GM12878 (cell line): Measurements from ENCODE around the gene SYNGAP1. TPM values are rescaled to one million over a fixed set of nuclear protein-coding genes. Genes with fewer than 3 reads are reported as not detected.

ENCODE experiments used
- ATAC-seq: fragments of 200-7000 bp; cut with Tn5 transposase; 3 replicates; pipeline ENCODE4 v1.9.1; 2020; ENCODE audit warnings: mild to moderate bottlenecking, moderate library complexity
- BruUV-seq: library from RNA; stranded (reverse); fragments of 400-500 nt; replicated peaks from 2 replicates; lab custom pipeline; 2021; lab: Mats Ljungman, UMichigan
- CTCF ChIA-PET: fragments of 300-600 bp; sonication (Branson Sonifier 250); formaldehyde crosslinking; extraction: SDS; loops from one replicate; lab custom pipeline; 2021; ENCODE audit warnings: inconsistent platforms; lab: Yijun Ruan, JAX
- POLR2A ChIA-PET: fragments of 350-600 bp; formaldehyde crosslinking; extraction: SDS; loops from one replicate; lab custom pipeline; 2021; ENCODE audit warnings: inconsistent platforms; lab: Charles Lee
- RAD21 ChIA-PET: fragments of 300-600 bp; sonication (Branson Sonifier 250); formaldehyde crosslinking; loops from one replicate; lab custom pipeline; 2023; ENCODE audit warnings: antibody characterized with exemption; ENCODE audit not compliant: unreplicated experiment; lab: Charles Lee
- SMC1A ChIA-PET: fragments of 300-600 bp; sonication (Branson Sonifier 250); formaldehyde crosslinking; loops from one replicate; lab custom pipeline; 2023; ENCODE audit not compliant: unreplicated experiment, uncharacterized antibody; lab: Charles Lee
- DNase-seq: peaks from one replicate; pipeline ENCODE4 v3.0.0-alpha.2; 2011; ENCODE audit warnings: low read depth, low spot score
- FAIRE-seq: peaks from 3 replicates; lab custom pipeline; 2011; peaks lifted over from hg19 to GRCh38; lab: Jason Lieb, UNC
- H2AFZ ChIP-seq: 2 replicates; pipeline ENCODE4 v1.6.0; 2011; ENCODE audit warnings: low read depth, low read length, control low read depth; ENCODE audit not compliant: control insufficient read depth
- H3K27ac ChIP-seq: 2 replicates; pipeline ENCODE4 v1.5.1; 2011; ENCODE audit warnings: control low read depth; ENCODE audit not compliant: control insufficient read depth, insufficient read depth
- H3K27me3 ChIP-seq, 2 experiments: replicated peaks in 1 of 2; 2 replicates each; pipeline versions ENCODE4 v1.6.0 to v1.6.1; 2011; ENCODE audit warnings: low read length in 1 of 2; ENCODE audit not compliant: control insufficient read depth in 2 of 2, insufficient read depth in 2 of 2
- H3K36me3 ChIP-seq, 2 experiments: 2 replicates each; pipeline ENCODE4 v1.5.1; 2011; ENCODE audit warnings: low read length in 1 of 2; ENCODE audit not compliant: control insufficient read depth in 2 of 2, insufficient read depth in 2 of 2
- H3K4me1 ChIP-seq: 2 replicates; pipeline ENCODE4 v1.6.1; 2011; ENCODE audit warnings: mild to moderate bottlenecking, low read length, moderate library complexity, mixed read lengths; ENCODE audit not compliant: control insufficient read depth, insufficient read depth
- H3K4me2 ChIP-seq: 2 replicates; pipeline ENCODE4 v1.6.0; 2011; ENCODE audit warnings: control low read depth; ENCODE audit not compliant: control insufficient read depth, insufficient read depth
- H3K4me3 ChIP-seq: fragments of 200-600 bp; sonication (generic); 2 replicates; pipeline ENCODE4 v1.5.1; 2016
- H3K79me2 ChIP-seq: 2 replicates; pipeline ENCODE4 v1.6.0; 2011; ENCODE audit warnings: low read length; ENCODE audit not compliant: control insufficient read depth, insufficient read depth
- H3K9ac ChIP-seq: 2 replicates; pipeline ENCODE4 v1.8.0; 2011; ENCODE audit warnings: low read length, control low read depth, mixed read lengths; ENCODE audit not compliant: control insufficient read depth, insufficient read depth
- H3K9me3 ChIP-seq: replicated peaks from 3 replicates; pipeline ENCODE4 v1.5.1; 2011; ENCODE audit warnings: mild to moderate bottlenecking, low read length; ENCODE audit not compliant: control insufficient read depth, insufficient read depth
- H4K20me1 ChIP-seq: 2 replicates; pipeline ENCODE4 v1.6.0; 2011; ENCODE audit not compliant: control insufficient read depth, insufficient read depth
- ASH2L ChIP-seq: fragments of 300-600, 200-600 bp; sonication (generic); IDR thresholded peaks from 2 replicates; pipeline ENCODE4 v1.6.1; 2017; ENCODE audit warnings: low read depth, mild to moderate bottlenecking, borderline replicate concordance
- ATF3 ChIP-seq: IDR thresholded peaks from 2 replicates; pipeline ENCODE4 v1.6.1; 2011; ENCODE audit warnings: low read depth, mild to moderate bottlenecking, low read length, moderate library complexity, borderline replicate concordance; ENCODE audit errors: extremely low read depth
- GABPA ChIP-seq: IDR thresholded peaks from 2 replicates; pipeline ENCODE4 v1.6.1; 2014; ENCODE audit warnings: antibody characterized with exemption, low read depth, mild to moderate bottlenecking, inconsistent platforms
- MTA2 ChIP-seq: fragments of 450-650 bp; IDR thresholded peaks from 2 replicates; pipeline ENCODE4 v1.6.1; 2016; ENCODE audit warnings: low read depth, mild to moderate bottlenecking, moderate library complexity
- NFIC ChIP-seq: IDR thresholded peaks from 2 replicates; pipeline ENCODE4 v1.6.1; 2012; ENCODE audit warnings: low read depth, mild to moderate bottlenecking, inconsistent platforms, low read length, moderate library complexity
- NFXL1 ChIP-seq: fragments of 450-650 bp; IDR thresholded peaks from 2 replicates; pipeline ENCODE4 v1.6.1; 2017; ENCODE audit warnings: antibody characterized with exemption, mild to moderate bottlenecking, borderline replicate concordance
- PAX8 ChIP-seq: fragments of 450-650 bp; IDR thresholded peaks from 2 replicates; pipeline ENCODE4 v1.6.1; 2017; ENCODE audit warnings: mild to moderate bottlenecking, moderate library complexity
- RAD51 ChIP-seq: fragments of 450-650 bp; IDR thresholded peaks from 2 replicates; pipeline ENCODE4 v1.6.1; 2016; ENCODE audit warnings: moderate library complexity, mild to moderate bottlenecking, inconsistent platforms
- RELB ChIP-seq: fragments of 450-650 bp; IDR thresholded peaks from 2 replicates; pipeline ENCODE4 v1.6.1; 2017; ENCODE audit warnings: low read depth, mild to moderate bottlenecking, moderate library complexity
- SUPT20H ChIP-seq: IDR thresholded peaks from 2 replicates; pipeline ENCODE4 v1.6.1; 2011; ENCODE audit warnings: low read depth, mild to moderate bottlenecking, low read length, moderate library complexity, borderline replicate concordance; ENCODE audit not compliant: control insufficient read depth
- ZBTB11 ChIP-seq: fragments of 450-650 bp; formaldehyde crosslinking; IDR thresholded peaks from 2 replicates; pipeline ENCODE4 v1.5.0; 2022; ENCODE audit warnings: mild to moderate bottlenecking, missing genetic modification characterization
- ZNF217 ChIP-seq: fragments of 450-650 bp; IDR thresholded peaks from 2 replicates; pipeline ENCODE4 v1.6.1; 2017; ENCODE audit warnings: antibody characterized with exemption, mild to moderate bottlenecking
- WGBS: methylation state at CpG from one replicate; pipeline ENCODE4 v1.1.6; 2016; ENCODE audit warnings: low lambda C conversion rate; ENCODE audit not compliant: insufficient replicate concordance, insufficient coverage; ENCODE audit errors: missing lambda C conversion rate; 5-methylcytosine and 5-hydroxymethylcytosine counted together
- in situ Hi-C: fragments of 300-500 bp; cut with MboI; formaldehyde crosslinking; loops from 9 replicates; pipeline ENCODE4 v1.14.3; 2018; ENCODE audit warnings: mixed read lengths
- intact Hi-C: fragments of 100-400 bp; cut with micrococcal nuclease; formaldehyde crosslinking; loops from one replicate; pipeline ENCODE4 v1.14.2; 2022; ENCODE audit not compliant: unreplicated experiment
- polyA plus RNA-seq, 11 experiments: library from polyadenylated mRNA; depleted of rRNA in 4 of 11; unstranded in 6 of 11; stranded (reverse) in 5 of 11; fragments of >200 nt; fragmentation: Nextera tagmentation in 4 of 11; fragmentation: Illumina TruSeq in 1 of 11; extraction: Ambion mirVana in 4 of 11; extraction: Trizol in 1 of 11; gene quantifications; 1 replicate in 1 of 11; 2 replicates in 10 of 11; pipeline versions ENCODE4 v1.2.1 to v1.2.3, GENCODE V29; 2011 to 2016; ENCODE audit warnings: inconsistent platforms in 2 of 11, missing spikeins in 2 of 11, low read depth in 1 of 11
- total RNA-seq, 4 experiments: library from RNA; depleted of rRNA in 3 of 4; stranded (reverse); fragments of >200 nt in 3 of 4; fragmentation: Illumina TruSeq in 1 of 4; extraction: Trizol in 1 of 4; gene quantifications; 2 replicates each; pipeline versions ENCODE4 v1.2.1 to v1.2.3, GENCODE V29; 2013 to 2021

The SYNGAP1 gene
- total and polyA plus RNA-seq, 10 of the 15 experiments (the other 5 are each of a cell fraction or from before 2014, with no cell fraction given): 0.05 to 9.2 (median 1.2) TPM

GRCh38 chr6:33441457-33441856 is 21.6 kb downstream of the SYNGAP1 start:
- ATAC-seq (no peak), DNase-seq (no peak), FAIRE-seq (no peak)
- SMC1A ChIA-PET: no interaction called here
- intact Hi-C loops (no loop called here), in situ Hi-C loops (no loop called here)
- Histone ChIP-seq H3K27me3 (no peaks in the 10 kb centered on the region), H3K9ac (no peak overlapping the region), H3K4me2 (no peak overlapping the region), H3K4me1 (no peaks in the 10 kb centered on the region), H2AFZ (no peak overlapping the region), H3K27ac (no peak overlapping the region), H3K79me2 (no peaks in the 10 kb centered on the region), H4K20me1 (no peaks in the 10 kb centered on the region; the same call in 1 of the 2 replicates), H3K9me3 (no peaks in the 10 kb centered on the region), H3K4me3 (no peak overlapping the region)
- no TSS peak for BruUV-seq
- CTCF ChIA-PET: interaction anchor here (1.1 kb wide), 1 partner anchor 9 kb away, joined by 4 read pairs; no protein-coding TSS in a partner anchor
- RAD21 ChIA-PET: no interaction called here
- POLR2A ChIA-PET: no interaction called here
- no peak for TF ChIP-seq RAD51
- TF ChIP-seq, all 136 proteins: peak for 0
- H3K36me3 ChIP-seq: peaks cover 5% of the 10 kb centered on the region in 2 experiments; a peak in 3 of 4 replicates
- 85% methylated on average over 9 of the region's 9 CpGs for WGBS

GRCh38 chr6:33442283-33442682 is 22.4 kb downstream of the SYNGAP1 start:
- H3K27ac ChIP-seq: no peak overlapping the region
- peaks cover 5 to 9% of the 10 kb centered on the region in 2 experiments; a peak in 3 of 4 replicates for H3K36me3 ChIP-seq
- H3K4me2 ChIP-seq: no peak overlapping the region
- no peak overlapping the region for H3K9ac ChIP-seq
- WGBS: 100% methylated on average over 5 of the region's 8 CpGs
- no peaks in the 10 kb centered on the region for H3K9me3 ChIP-seq
- ATAC-seq: no peak
- intact Hi-C loops: no loop called here
- no peak for DNase-seq
- no peaks in the 10 kb centered on the region for H3K27me3 ChIP-seq
- no peaks in the 10 kb centered on the region for H3K4me1 ChIP-seq
- no peaks in the 10 kb centered on the region for H3K79me2 ChIP-seq
- H3K4me3 ChIP-seq: no peak overlapping the region
- ChIA-PET POLR2A (no interaction called here), SMC1A (no interaction called here), CTCF (no interaction called here), RAD21 (no interaction called here)
- in situ Hi-C loops: no loop called here
- no TSS peak for BruUV-seq
- H2AFZ ChIP-seq: no peak overlapping the region
- no peak for FAIRE-seq
- H4K20me1 ChIP-seq: no peaks in the 10 kb centered on the region; the same call in 1 of the 2 replicates
- TF ChIP-seq ATF3 (no peak), PAX8 (no peak), NFXL1 (no peak), ZBTB11 (CRISPR knock-in tag) (no peak), RELB (no peak), NFIC (no peak), SUPT20H (no peak), MTA2 (no peak), ASH2L (no peak), GABPA (no peak), ZNF217 (no peak)
